ENCODE measurements around the gene THAP7.
"Not testable (repeated sequence)": the region's sequence is repeated elsewhere in the genome, so short reads cannot be mapped to it uniquely, and the experiment has no call there.

THAP7 gene

DNA sequence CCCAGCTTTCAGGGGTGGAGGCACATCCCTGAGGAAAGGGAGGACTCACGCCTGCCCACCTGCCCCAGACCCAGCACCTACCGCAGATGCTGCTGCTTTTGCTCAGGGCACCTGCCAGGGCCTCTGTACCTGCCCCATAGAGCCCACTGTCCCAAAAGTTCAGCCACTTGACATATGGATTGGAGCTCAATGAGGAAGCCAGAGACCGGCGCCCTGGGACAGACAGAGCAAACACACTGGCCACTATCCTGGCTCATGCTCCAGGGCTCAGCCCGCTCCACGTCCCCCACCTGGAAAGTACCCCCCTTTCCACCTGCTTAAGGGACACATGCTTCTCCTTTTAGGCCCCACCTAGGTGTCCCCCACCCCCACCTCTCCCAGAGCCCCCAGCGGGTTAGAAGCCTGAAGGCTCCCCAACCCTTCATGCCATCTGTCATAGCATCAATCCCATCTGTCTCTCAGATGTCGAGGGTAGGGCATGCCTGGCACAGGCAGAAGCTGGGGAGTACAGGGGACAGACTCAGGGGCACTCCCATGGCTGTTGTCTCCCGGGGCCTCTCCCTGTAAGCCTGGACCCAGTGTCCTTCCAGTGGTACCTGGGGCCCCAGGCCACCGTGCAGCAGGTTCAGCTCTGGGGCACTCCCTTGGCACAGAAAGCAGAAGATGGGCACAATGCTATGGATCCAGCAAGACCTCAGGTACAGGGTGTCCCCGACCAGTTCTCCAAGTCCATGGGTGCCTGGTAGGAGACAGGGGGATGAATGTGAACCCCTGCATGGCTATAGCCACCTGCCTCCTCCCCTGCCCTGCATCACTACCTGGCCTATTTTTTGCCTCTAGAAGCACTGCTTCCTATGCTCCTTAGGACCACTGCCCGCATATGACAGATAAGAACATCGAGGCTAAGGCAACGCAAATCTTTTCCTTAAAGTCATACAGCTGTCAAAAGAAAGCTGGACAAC is 10.8 kb upstream of the THAP7 start:
- no peak for DNase-seq

DNA sequence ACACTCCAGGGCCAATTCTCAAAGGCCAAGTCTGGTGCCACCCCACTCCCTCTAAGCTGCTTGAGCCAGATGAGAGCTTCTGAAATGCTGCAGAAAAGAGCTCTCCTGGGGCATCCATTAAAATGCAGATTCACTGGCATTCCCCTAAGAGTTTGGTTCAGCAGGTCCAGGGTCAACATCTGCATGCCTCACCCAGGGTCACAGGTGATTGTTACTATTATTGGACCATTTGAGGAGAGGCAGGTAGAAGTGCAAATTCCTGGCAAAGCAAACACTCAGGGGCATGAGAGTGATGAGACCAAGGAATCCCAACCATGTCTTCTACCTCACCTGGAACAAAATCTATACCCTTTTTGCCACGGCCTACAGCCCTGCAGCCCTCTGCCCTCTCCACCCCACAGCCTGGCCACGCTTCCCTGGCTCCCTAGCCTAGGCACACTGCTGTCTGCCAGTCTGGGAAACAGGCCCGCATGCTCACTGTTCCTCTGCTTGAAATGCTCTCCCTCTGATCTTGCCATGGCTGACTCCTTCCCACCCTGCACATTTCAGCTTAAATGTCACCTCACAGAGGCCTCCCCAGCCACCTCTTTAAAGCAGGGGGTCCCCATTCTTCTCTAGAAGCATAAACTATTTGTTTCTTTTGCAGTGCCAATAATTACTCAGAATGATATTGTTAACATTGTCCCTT is 8.7 kb upstream of the THAP7 start:
- no peak for DNase-seq

DNA sequence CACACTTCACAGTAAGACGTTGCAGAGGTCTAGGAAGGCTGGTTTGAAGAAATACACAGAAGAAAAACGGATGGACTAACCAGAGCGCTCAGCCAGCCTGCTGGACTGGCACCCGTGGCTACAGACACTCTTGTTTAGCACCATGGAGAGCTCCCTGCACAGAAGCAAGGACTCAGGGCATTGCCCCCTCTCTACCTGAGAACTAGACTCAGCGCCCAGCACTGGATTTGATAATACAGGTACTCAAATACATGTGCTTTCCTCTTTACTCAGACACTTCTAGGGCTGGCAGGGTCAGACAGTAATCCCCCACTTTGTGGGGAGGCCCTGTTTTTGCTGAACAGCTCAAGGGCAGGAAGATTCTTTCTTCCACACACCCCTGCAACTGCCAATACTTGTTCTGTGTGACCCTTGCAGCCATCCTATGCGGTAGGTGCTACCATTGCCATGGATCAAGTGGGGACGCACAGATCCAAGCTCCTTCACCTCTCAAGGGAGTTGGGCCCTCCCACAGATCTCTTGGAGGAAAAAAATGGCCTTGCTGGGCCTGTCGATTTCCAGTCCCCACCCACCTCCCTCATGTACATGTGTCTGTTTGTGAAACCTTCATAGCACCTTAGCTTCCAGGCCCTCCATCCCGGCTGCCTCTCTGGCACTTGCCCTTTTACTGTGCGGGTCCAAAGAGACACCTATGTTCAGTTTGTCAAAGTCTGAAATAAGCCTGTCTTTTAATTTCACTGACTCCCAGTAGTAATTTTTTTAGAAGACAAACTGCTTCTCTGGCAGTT is 7.9 kb upstream of the THAP7 start:
- peak; percentile 67 for DNase-seq

- DNase-seq, result not testable (repeated sequence)
Observed at GRCh38 chr22:21009208-21009607, 7.3 kb upstream of the THAP7 start.

- DNase-seq, result no peak
Observed at GRCh38 chr22:21003782-21004181, 1.9 kb upstream of the THAP7 start.

DNA sequence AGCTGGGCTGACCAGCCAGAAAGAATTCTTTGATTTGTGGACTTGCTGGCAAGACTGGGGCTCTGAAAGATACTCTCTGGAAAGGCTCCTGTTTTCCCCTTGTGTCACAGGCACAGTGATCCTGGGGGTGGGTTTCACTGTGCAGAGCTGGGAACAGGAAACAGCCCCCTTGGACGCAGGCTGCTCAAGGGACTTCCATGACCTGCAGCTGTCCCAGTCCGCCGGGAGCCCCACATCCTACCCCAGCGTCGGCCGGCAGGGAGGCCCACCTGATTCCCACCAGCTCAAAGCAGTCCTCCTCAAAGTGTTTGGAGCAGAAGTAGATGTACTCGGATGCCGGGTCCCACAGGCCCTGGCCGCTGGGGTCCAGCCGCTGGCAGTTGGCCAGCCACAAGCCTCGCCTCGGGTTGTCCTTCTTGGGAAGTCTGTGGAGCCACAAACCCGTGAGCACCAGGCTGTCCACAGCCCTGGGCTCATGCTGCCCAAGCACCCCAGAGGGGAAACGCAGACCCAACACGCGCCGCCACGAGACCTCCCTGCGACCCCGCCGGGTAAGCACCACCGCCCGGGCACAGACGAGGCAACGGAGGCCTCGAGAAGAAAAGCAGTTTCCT is 824 bp downstream of the THAP7 start:
- DNase-seq, result no peak

- no peak for DNase-seq
Observed at GRCh38 chr22:21000207-21000986, 1.5 kb downstream of the THAP7 start.

DNA sequence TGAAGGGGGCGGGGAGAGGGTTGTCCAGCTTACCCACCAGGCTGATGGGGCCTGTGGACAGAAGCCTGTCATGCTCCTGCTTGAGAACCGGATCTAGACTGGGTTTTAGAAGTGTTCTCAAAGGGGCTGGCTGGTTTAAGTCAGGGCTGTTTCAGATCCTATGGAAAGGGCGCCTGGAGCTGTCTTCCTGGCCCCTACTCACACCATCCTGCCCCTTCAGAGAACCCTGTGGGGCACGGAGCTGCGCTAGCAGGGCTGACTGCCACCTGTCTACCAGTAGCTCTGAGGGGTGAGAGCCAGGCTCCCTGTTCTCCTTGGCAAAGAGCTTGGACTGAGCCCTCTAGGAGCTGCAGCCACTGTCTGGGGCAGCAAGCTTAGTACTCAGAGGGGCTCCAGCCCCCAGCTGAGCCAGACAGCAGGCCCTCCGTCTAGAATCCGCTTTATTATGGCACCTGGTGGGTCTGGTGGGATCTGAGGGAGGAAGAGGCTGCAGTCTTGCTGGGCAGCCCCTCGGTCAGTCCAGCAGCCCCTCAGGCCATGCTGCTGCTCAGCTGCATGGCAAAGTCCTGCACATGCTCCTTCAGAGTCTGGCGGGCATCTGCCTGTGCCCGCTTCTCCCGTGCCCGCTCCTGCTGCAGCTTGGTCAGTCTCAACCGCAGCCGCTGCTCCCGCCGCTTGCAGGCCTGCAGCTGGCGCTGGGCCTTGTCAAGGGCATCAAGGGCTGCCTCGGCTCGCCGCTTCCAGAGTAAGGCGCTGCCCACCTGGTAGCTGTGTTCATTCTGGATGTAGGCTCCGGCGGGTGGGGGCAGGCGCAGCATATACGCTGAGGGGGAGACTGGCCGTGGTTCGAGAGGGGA is 2.3 kb downstream of the THAP7 start:
- DNase-seq, result no peak

DNA sequence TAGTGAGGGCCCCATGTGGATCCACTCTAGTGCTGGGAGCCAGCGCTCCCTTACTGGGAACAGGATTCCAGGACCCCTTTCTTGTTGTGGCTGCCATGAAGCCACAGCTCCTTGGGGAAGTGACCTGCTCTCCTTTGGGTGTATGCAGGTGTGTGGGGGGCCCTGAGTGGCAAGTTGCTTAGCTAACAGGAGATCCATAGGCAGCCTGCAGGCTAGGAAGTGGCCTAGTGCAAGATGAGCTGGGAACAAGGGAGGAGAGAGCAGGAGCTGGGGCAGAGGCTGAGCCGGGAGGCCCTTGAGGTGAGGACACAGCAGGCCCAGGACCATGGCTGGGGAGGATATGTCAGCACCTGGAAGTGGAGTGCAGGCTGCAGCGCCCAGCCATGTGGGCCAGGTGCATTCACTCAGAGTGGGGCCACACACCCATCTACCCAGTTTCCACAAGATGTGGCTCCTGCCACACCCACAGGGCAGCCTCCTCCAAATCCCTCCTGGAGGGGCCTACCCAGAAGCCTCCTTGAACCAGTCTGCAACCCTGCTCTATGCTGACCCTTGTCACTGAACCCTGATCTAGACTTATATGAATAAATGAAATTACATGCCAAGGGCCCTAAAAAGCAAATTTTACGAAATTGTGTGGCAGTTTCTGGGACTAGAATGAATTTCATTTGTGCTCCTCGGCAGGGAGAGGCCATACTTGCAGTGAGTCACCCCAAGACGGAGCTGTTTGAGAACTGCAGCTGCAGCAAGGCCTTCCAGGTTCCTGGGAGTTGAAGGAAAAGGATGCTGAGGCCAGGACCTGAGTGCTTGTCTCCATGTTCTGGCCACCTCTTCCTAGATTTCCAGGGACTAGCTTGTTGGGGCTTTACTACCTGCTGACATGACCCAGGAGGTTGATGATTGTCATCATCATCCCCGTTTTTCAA is 3.2 kb downstream of the THAP7 start:
- no peak for DNase-seq

DNA sequence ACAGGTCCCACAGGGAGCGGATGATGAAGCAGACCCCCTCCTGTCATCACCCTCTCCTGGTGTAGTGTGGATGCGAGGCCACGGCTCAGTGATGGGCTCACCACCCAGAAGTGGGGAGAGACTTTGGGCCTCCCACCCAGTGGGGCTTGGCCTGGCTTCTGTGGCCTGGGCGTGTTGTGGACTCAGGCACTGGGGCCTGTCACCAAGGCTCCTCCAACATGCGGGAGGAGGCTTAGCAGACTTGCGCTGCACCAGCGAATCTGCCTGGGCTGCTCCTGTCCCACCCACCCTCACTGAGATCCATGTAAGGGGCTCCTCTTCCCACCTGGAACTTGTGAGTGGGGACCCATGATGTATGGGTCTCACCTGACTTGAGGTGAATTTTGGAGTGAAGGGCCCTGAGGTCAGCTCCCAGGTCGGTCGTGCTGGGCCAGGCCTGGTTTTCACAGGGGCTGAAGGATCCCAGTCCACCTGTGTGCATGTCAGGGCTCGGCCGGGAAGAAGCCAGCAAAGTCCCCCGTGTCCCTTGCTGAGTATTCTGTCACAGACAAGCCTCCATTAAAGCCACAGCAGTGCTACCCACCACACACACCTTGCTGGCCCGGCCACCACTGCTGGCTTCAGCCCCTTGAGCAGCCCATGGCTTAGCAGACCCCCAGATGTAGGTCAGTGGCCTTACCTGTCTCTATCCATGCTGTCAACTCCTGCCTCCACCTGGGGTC is 4.2 kb downstream of the THAP7 start:
- DNase-seq, result no peak

DNA sequence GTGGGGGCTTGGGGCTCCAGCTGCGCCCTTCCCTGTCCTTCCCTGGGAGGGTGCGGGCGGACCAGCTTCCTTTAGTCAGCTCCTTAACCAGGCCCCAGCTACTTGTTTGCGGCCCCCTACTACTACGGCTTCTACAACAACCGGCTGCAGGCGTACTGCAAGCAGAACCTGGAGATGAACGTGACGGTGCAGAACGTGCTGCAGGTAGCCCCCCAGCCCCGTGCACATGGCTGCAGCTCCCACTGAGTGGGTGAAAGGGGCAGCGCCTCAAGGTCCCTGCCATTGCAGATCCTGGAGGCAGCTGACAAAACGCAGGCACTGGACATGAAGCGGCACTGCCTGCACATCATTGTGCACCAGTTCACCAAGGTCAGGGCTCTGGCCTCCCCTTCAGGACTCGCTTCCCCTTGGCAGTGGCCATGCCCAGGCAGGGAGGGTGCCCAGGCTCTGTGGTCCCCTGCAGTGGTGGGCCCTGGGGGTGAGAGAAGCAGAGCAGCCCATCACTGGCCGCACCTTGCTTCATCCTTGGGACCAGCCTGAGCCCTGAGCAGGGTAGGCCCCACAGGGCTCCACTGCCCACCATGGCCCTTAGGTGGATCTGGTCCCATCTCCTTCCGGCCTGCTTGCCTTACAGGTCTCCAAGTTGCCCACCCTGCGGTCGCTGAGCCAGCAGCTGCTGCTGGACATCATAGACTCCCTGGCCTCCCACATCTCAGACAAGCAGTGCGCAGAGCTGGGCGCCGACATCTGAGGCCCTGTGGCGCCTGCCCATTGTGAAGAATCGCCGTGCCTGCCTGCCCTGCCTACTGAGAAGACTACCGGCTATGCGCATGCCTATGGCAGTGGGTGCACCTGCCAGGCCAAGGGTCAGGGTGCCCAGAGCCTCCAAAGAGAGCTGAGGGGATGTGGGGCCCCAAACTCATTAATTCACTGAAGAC is 5.1 kb downstream of the THAP7 start:
- no peak for DNase-seq

- no peak for DNase-seq
Observed at GRCh38 chr22:20996031-20996410, 5.9 kb downstream of the THAP7 start.

DNA sequence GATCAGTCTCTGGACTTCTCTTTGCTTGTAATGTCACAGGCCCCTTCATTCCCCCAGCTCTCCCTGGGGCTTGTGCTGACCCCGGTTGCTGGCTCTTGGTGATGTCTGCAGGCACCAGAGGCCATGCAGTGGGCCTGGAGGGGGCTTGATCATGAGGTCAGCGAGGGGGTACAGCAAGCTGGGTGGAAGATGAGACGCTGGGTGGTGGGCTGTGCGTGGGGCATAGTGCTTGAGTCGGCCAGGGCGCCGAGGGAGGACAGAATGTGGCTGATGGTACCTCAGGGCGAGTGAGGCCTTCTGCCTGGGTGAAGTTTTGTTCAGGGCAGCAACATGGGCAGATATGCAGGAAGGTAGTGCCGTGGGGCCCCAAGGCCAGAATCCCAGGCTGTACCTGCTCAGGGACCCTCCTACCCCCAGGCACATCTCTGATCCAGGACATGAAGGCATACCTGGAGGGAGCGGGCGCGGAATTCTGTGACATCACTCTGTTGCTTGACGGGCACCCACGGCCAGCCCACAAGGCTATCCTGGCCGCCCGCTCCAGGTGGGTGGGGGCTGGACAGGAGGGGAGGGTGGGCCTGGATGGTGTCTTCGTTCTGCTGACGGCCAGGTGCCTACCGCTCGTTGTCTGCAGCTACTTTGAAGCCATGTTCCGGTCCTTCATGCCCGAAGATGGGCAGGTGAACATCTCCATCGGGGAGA is 6.4 kb downstream of the THAP7 start:
- DNase-seq, result no peak

- no peak for DNase-seq
Observed at GRCh38 chr22:20994902-20995241, 7.0 kb downstream of the THAP7 start.

DNA sequence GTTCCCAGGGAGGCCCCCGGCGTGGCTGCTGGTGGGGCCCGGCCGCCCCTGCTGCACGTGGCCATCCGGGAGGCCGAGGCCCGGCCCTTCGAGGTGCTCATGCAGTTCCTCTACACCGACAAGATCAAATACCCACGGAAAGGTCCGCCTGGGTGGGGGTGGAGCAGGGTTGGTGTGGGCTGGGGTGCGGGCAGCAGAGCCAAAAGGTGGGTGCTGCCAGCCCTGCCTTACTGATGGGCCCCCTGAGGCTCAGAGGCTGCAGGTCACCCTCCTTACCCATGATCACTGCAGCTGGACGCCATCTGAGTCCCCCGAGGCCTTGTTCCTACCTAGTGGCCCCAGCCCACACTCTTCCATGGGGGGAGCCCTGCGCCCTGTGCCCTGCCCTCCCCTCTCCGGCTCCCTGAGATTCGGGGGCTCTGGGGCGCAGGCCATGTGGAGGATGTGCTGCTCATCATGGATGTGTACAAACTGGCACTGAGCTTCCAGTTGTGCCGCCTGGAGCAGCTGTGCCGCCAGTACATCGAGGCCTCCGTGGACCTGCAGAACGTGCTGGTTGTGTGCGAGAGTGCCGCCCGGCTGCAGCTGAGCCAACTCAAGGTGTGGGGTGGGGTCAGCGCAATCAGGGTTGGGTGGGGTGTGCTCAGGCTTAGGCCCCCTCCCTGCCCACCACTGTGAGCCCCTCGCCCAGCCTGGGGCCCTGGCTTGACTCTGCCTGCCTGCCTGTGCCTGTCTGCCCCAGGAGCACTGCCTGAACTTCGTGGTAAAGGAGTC is 7.6 kb downstream of the THAP7 start:
- no peak for DNase-seq

- DNase-seq, result no peak
Observed at GRCh38 chr22:20993304-20994127, 8.4 kb downstream of the THAP7 start.
